Upper lobe of left lung (tissue), 6 donors: Measurements from ENCODE around the gene PLEKHF1. TPM values are rescaled to one million over a fixed set of nuclear protein-coding genes. Genes with fewer than 3 reads are reported as not detected.

Experiments used
- ATAC-seq, 2 donors: fragments of 200-7000 bp; cut with Tn5 transposase; one replicate each; pipeline ENCODE4 v1.9.1; 2022; ENCODE audit warnings: mild to moderate bottlenecking in 2 of 2, moderate library complexity in 2 of 2; ENCODE audit not compliant: low FRiP score in 2 of 2
- DNase-seq, 2 donors: peaks; one replicate each; pipeline ENCODE4 v3.0.0-alpha.2; 2019 to 2020
- H3K27ac ChIP-seq, 4 donors: fragments of 200-600 bp; sonication (generic); one replicate each; pipeline ENCODE4 v1.5.1; 2016 to 2019
- H3K27me3 ChIP-seq, 4 donors: fragments of 200-600 bp; sonication (generic); one replicate each; pipeline ENCODE4 v1.5.1; 2017 to 2019
- H3K36me3 ChIP-seq, 4 donors: fragments of 200-600 bp; sonication (generic); one replicate each; pipeline ENCODE4 v1.5.1; 2016 to 2019
- H3K4me1 ChIP-seq, 4 donors: fragments of 200-600 bp; sonication (generic); one replicate each; pipeline ENCODE4 v1.5.1; 2018 to 2019
- H3K4me3 ChIP-seq, 4 donors: fragments of 200-600 bp; sonication (generic); one replicate each; pipeline ENCODE4 v1.5.1; 2017 to 2019; ENCODE audit warnings: mild to moderate bottlenecking in 2 of 4, moderate library complexity in 1 of 4
- H3K9me3 ChIP-seq, 4 donors: fragments of 200-600 bp; sonication (generic); one replicate each; pipeline ENCODE4 v1.5.1; 2018 to 2019
- EP300 ChIP-seq, 4 donors: sonication (generic); formaldehyde crosslinking; IDR thresholded peaks; one replicate each; pipeline ENCODE4 v1.5.1; 2017; ENCODE audit warnings: antibody characterized with exemption in 4 of 4, control low read depth in 2 of 4
- POLR2A ChIP-seq, 4 donors: fragments of 450-650 bp; IDR thresholded peaks; one replicate each; pipeline ENCODE4 v1.5.1; 2016 to 2017; ENCODE audit warnings: antibody characterized with exemption in 4 of 4, mild to moderate bottlenecking in 2 of 4
- POLR2AphosphoS5 ChIP-seq, 2 donors: sonication (generic); formaldehyde crosslinking; IDR thresholded peaks; one replicate each; pipeline ENCODE4 v1.5.1; 2017; ENCODE audit warnings: antibody characterized with exemption in 2 of 2
- WGBS, 2 donors: methylation state at CpG; one replicate each; pipeline ENCODE4 v1.1.5; 2017 to 2018; 5-methylcytosine and 5-hydroxymethylcytosine counted together
- total RNA-seq, 6 donors: library from RNA; depleted of rRNA in 4 of 6; stranded (reverse); fragments of >200 nt in 4 of 6; gene quantifications; one replicate each; pipeline versions ENCODE4 v1.1.0 to v1.2.1, GENCODE V29; 2016 to 2021
- TF ChIP-seq, protein P1 (sequence below), 6 experiments: fragments of 450-650 bp in 4 of 6; fragments of 200-600 bp in 2 of 6; sonication (generic) in 2 of 6; IDR thresholded peaks; one replicate each; pipeline ENCODE4 v1.5.1; 2016 to 2019; ENCODE audit warnings: antibody characterized with exemption in 6 of 6
- donor health status: DM: no; HTN: no; CAD: no; lungs with moderate emphysema.
- donor health status: DM: no; HTN: yes; CAD: no; lungs with severe emphysema.

The PLEKHF1 gene
- total RNA-seq, 6 donors from 2014 or later: 10.6 to 21.0 (median 14.2) TPM

DNA sequence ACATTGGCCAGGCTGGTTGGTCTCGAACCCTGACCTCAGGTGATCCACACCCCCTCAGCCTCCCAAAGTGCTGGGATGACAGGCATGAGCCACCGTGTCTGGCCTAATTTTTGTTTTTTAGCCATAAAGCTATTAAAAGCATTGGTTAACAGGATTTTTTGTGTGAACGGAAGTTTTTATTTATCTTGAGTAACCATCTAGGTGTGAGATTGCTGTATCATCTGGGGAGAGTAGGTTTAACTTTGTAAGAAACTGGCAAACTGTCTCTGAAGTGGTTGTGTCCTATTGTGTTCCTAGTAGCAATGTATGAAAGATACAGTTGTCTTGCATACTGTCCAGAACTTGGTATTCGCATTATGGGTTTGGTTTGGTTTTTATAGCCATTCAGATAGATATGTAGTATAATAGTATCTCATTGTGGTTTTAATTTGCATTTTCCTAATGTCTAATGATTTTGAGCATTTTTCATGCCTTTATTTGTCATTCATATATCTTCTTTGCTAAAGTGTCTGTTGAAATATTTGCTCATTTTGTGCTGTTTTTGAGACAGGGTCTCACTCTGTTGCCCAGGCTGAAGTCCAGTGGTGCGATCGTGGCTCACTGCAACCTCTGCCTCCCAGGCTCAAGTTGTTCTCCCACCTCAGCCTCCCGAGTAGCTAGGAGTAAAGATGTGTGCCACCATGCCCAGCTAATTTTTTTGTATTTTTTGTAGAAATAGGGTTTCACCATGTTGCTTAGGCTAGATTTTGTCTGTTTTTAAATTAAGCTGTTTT is 13.5 kb upstream of the PLEKHF1 start:
- no peaks in the 10 kb centered on the region for H3K4me1 ChIP-seq
- ATAC-seq: no peak
- WGBS, 2 donors: 85 to 87% methylated on average over 7 of the region's 7 CpGs
- no peaks in the 10 kb centered on the region for H3K9me3 ChIP-seq
- TF ChIP-seq EP300 (IDR thresholded peaks at IDR 0.05) (no peak), POLR2AphosphoS5 (IDR thresholded peaks at IDR 0.05) (no peak), POLR2A (IDR thresholded peaks at IDR 0.05) (no peak)
- TF ChIP-seq, protein P1, sequence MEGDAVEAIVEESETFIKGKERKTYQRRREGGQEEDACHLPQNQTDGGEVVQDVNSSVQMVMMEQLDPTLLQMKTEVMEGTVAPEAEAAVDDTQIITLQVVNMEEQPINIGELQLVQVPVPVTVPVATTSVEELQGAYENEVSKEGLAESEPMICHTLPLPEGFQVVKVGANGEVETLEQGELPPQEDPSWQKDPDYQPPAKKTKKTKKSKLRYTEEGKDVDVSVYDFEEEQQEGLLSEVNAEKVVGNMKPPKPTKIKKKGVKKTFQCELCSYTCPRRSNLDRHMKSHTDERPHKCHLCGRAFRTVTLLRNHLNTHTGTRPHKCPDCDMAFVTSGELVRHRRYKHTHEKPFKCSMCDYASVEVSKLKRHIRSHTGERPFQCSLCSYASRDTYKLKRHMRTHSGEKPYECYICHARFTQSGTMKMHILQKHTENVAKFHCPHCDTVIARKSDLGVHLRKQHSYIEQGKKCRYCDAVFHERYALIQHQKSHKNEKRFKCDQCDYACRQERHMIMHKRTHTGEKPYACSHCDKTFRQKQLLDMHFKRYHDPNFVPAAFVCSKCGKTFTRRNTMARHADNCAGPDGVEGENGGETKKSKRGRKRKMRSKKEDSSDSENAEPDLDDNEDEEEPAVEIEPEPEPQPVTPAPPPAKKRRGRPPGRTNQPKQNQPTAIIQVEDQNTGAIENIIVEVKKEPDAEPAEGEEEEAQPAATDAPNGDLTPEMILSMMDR (IDR thresholded peaks at IDR 0.05): no peak
- DNase-seq: no peak
- H3K36me3 ChIP-seq: no peaks in the 10 kb centered on the region
- H3K27ac ChIP-seq: no peak overlapping the region
- H3K27me3 ChIP-seq: no peaks in the 10 kb centered on the region
- H3K4me3 ChIP-seq: no peak overlapping the region

DNA sequence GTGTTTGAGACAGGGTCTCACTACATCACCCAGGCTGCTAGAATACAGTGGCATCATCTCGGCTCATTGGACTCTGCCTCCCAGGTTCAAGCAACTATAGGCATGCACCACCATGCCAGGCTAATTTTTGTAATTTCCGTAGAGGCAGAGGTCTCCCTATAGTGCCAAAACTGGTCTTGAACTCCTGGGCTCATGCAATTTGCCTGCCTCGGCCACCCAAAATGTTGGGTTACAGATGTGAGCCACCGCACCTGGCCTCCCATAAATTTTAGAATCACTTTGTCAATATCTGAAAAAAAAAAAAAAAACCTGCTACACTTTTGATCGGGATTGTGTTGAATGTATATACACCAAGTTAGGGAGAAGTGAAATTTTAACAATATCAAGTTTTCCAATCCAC is 11.9 kb upstream of the PLEKHF1 start:
- no peaks in the 10 kb centered on the region for H3K4me1 ChIP-seq
- H3K27ac ChIP-seq: no peak overlapping the region
- TF ChIP-seq, protein P1 (IDR thresholded peaks at IDR 0.05): no peak
- TF ChIP-seq POLR2A (IDR thresholded peaks at IDR 0.05) (no peak), EP300 (IDR thresholded peaks at IDR 0.05) (no peak), POLR2AphosphoS5 (IDR thresholded peaks at IDR 0.05) (no peak)
- H3K27me3 ChIP-seq: no peaks in the 10 kb centered on the region
- no peaks in the 10 kb centered on the region for H3K36me3 ChIP-seq
- H3K4me3 ChIP-seq: no peak overlapping the region
- DNase-seq (no peak), ATAC-seq (no peak)
- 92 to 94% methylated on average over 5 of the region's 5 CpGs for WGBS, 2 donors
- H3K9me3 ChIP-seq: no peaks in the 10 kb centered on the region

DNA sequence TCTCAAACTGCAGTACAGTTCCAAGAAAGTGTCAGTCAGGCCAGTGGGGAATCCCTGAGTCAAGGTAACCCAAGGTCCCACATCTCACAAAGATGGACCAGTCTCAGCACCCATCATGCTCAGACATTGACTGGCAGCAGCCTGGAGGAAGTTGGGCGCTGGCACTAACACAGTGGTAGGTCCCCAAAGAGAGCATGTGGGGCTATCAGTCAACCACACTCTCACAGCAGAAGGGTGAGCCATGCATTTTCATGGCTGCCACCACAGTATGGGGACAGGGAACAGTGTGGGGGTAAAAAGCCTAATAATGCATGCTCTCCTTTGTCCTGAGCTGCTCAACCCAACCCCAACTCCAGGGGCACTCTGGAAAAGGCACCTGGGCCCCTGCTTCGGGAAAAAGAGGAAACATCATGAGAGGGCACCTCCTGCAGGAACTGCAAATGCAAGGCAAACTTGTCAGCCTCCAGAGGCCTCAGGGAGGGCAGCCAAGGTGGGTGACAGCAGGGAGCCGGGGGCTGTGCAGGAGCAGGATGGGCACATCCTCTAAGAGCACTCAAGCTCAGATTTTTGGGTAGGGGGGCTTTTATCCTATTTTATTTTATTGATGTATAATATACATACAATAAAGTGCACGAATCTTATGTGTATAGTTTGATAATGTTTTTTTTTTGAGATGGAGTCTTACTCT is 9.5 kb upstream of the PLEKHF1 start:
- Histone ChIP-seq H3K36me3 (no peaks in the 10 kb centered on the region), H3K27ac (no peak overlapping the region), H3K4me3 (no peak overlapping the region), H3K27me3 (no peaks in the 10 kb centered on the region), H3K9me3 (no peaks in the 10 kb centered on the region), H3K4me1 (no peaks in the 10 kb centered on the region)
- peak in 1 of 2 donors; percentile 8 for DNase-seq
- ATAC-seq: no peak
- 58 to 71% methylated on average over 4 of the region's 4 CpGs for WGBS, 2 donors
- TF ChIP-seq, protein P1 (IDR thresholded peaks at IDR 0.05): no peak
- no peak for TF ChIP-seq POLR2A (IDR thresholded peaks at IDR 0.05)
- no peak for TF ChIP-seq EP300 (IDR thresholded peaks at IDR 0.05)
- no peak for TF ChIP-seq POLR2AphosphoS5 (IDR thresholded peaks at IDR 0.05)

DNA sequence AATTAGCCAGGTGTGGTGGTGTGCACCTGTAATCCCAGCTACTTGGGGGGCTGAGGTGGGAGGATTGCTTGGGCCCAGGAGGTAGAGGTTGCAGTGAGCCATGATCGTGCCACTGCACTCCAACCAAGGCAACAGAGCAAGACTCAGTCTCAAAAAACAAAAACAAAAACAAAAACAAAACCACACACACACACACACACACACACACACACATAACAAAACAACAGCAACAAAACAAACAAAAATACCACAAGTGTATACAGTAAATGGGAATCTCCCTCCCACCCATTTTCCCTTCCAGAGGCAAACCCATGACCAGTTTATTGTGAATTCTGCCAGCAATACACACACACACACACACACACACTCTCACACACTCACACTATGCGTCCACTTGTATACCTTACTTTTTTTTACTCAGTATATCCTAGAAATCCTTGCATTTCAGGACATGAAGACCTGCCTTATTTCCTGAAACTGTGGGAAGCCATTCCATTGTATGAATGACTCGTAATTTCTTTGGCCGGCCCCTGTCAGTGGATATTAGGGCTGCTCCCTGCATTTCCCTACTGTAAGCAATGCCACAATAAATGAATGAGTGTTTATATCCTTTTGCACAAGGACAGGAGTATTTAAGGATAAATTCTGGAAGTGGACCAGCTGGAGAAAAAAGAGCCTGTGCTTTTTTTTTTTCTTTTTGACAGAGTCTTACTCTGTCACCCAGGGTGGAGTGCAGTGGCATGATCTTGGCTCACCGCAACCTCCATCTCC is 6.9 kb upstream of the PLEKHF1 start:
- no peak for ATAC-seq
- H3K36me3 ChIP-seq: no peaks in the 10 kb centered on the region
- TF ChIP-seq POLR2AphosphoS5 (IDR thresholded peaks at IDR 0.05) (no peak), EP300 (IDR thresholded peaks at IDR 0.05) (no peak), POLR2A (IDR thresholded peaks at IDR 0.05) (no peak)
- TF ChIP-seq, protein P1 (IDR thresholded peaks at IDR 0.05): no peak
- H3K4me1 ChIP-seq: peaks cover 4 to 8% (median 7%) of the 10 kb centered on the region in 4 donors
- no peaks in the 10 kb centered on the region for H3K9me3 ChIP-seq
- no peak overlapping the region for H3K4me3 ChIP-seq
- 70 to 77% methylated on average over 5 of the region's 5 CpGs for WGBS, 2 donors
- no peak for DNase-seq
- H3K27ac ChIP-seq: no peak overlapping the region
- no peaks in the 10 kb centered on the region for H3K27me3 ChIP-seq
